Stimulated activated CD4-positive, alpha-beta T cell treated with anti-CD3 and anti-CD28 coated beads, Interleukin-2, amount 100 ng/mL, for 4 hours (primary cell): ENCODE results near the gene PPP1R26.
"Not testable (repeated sequence)": the region's sequence is repeated elsewhere in the genome, so short reads cannot be mapped to it uniquely, and the experiment has no call there.

Experiments used
- DNase-seq: peaks from one replicate; pipeline ENCODE4 v3.0.0-alpha.2; 2020; ENCODE audit warnings: low read depth

Gene PPP1R26

DNA sequence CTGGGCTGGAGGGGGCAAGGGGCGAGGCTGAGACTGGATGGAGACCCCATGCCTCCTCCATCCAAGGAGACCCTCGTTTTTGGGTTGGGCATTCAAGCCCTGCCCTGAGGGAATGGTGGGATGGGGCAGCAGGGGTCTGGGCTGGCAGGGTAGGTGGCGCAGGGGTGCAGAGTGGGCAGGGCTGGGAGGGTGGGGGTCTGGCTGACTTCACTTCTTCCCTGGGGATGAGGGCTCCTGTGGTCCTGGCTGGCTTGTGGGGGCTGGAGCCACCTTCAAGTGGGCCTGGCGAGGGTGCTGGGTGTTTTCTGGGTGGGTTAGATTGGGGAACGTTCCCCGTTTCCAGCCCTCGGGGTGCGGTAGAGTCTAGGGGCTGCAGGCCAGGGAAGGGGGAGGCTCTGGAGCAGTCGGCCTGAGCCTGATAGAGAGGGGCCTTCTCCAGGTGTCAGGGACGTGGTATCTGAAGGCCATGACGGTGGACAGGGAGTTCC lies 42.1 kb downstream of the PPP1R26 start:
- no peak for DNase-seq

DNA sequence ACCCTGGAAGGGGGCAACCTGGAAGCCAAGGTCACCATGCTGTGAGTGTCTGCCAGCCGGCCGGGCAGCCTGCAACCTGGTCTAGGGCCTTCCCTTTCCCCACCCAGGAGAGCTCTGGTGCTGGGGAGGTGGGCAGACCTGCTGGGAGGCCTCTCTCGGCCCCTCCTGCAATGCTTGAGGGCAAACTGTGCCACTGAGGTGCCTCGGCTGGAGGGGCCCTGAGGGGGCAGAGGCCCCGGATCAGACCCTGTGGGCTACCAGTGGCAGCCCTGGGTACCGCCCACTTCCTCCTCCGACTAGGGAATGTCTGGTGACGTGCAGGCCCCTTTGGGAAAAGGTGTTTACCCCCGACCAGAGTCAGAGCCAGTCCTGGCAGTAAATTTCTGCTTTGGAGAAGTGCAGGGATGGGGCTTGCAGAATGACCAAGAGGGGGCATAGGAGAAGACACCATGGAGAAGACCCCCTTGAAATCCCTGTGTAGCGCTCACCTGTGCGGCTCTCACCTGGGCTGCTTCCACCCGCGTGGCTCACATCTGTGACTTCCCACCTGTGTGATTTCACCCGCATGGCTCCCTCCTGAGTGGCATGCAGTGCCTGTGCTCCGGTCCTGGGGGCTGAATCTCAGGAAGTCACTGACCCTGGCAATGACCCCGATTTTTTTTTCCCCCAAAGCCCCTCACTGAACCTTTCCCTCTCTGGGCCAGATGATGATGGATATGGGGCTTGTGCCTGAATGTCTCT lies 42.7 kb downstream of the PPP1R26 start:
- no peak for DNase-seq

DNA sequence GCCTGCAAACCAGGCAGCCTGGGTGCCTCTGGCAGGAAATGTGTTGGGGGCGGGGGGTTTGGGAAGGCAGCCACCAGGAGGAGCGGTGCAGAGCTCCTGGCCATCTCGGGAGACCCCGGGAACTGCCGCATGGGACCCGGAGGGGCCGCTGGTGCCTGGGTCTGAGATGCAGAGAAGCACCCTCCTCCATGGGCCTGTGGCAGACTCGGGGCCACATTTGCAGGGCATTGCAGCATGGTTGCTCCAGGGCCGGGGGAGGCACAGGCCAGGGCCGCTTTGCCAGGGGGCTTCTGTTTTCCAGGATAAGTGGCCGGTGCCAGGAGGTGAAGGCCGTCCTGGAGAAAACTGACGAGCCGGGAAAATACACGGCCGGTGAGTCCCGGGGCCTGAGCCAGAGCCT lies 43.3 kb downstream of the PPP1R26 start:
- DNase-seq: no peak

DNA sequence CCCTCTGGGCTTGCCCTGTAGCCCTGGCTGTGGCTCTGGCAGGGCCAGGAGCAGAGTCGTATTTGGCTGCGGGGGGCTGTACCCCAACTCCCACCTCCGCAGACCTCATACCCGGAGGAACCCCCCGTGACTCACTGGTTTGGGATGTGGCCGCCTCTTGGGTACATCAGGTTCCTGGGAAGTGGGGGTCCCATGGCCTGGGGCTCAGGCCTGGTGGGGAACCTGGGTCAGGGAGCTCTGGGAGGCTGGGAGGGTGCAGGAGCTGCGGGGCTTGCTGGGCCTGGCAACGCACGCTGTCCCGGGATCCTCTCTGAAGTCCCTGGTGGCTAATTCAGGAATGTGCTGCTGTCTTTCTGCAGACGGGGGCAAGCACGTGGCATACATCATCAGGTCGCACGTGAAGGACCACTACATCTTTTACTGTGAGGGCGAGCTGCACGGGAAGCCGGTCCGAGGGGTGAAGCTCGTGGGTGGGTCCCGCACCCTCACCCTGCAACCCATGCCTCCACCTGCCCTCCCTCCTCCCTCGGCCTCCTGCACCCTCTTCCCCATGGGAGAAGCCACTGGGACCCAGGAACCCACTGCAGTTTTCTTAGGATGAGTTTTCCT lies 44.0 kb downstream of the PPP1R26 start:
- DNase-seq: no peak

DNA sequence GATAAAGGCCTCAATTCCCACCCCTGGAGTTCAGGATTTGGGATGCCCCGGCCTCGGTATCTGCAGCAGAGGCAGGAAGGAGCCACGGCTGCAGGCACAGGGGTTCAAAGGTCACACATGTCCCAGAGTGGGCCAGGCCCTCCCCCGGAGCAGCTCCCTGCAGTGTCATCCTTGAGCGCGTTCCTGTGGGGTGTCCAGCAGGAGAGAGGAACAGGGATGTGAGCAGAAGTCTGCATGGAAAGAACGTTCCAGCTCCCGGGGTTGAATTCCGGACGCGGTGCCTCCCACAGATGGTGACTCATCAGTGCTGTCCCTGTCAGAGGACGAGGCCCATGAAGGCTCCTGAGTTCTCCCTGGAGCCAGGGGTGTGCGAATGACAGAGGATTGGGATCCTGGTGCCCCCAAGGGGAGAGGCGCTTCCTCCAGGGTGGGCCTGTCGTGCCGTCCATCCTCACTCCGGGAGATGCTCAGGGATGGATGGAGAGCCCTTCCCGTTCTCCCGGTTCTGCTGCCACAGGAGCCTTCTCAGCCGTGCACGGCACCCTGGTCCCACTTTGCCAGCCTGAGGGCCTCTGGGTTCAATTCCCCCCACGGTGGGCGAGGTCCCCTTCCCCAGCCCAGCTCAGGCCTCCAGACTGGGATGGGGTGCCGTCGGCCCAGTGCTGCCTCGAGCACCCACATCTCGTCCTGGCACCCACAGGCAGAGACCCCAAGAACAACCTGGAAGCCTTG lies 44.7 kb downstream of the PPP1R26 start:
- no peak for DNase-seq

DNA sequence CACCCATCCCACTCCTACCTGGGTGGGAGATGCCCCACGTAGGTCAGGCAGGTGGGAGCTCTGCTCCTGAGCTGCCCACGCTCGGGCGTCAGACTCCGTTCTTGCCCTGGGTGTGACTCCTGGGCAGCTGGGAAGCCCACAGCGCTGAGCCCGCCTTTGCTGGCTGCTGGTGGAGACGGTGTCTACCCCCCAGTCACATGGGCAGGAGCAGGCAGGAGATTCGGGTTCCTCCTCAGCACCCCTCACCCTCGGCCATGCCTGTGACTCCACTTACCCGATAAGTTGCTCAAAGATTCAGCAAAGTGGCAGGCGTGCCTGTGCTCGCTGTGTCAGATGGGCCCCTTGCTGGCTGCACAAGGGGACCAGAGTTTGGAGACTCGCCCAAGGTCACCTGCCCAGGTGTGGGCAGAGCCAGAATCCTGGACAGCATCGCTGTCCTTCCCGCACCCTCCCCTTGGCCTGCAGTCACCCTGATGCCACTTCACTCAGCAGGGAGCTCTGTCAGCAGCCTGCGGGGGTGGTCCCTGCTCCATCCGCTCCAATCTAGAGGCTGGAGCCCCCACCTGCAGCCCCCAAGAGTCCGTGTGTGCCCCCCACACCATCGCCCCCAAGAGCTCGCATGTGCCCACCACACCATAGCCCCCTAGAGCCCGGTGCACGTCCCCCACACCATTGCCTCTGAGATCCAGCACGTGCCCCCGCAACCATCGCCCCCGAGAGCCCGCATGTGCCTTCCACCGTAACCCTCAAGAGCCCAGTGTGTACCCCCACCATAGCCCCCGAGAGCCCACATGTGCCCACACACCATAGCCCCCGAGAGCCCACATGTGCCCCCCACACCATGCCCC lies 45.9 kb downstream of the PPP1R26 start:
- DNase-seq: no peak

DNA sequence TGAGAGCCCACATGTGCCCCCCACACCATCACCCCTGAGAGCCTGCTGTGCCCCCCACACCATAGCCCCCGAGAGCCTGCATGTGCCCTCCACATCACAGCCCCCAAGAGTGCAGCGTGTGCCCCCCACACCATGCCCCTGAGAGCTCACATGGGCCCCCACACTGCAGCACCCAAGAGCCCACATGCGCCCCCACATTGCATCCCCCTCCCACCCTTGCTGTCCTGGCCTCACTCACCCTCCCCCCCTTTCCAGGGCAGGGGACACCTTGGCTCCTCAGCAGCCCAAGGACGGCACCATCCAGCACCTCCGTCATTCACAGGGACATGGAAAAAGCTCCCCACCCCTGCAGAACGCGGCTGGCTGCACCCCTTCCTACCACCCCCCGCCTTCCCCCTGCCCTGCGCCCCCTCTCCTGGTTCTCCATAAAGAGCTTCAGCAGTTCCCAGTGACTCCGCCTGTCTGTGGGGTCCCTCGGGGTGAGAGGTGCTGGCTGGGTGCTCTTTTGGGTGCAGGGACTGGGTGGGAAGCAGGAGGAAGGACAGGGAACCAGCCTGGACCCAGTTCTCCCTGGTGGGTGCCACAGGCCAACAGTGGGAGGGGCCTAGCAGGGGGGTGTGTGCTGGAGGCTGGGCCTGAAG lies 46.6 kb downstream of the PPP1R26 start:
- DNase-seq: no peak

DNA sequence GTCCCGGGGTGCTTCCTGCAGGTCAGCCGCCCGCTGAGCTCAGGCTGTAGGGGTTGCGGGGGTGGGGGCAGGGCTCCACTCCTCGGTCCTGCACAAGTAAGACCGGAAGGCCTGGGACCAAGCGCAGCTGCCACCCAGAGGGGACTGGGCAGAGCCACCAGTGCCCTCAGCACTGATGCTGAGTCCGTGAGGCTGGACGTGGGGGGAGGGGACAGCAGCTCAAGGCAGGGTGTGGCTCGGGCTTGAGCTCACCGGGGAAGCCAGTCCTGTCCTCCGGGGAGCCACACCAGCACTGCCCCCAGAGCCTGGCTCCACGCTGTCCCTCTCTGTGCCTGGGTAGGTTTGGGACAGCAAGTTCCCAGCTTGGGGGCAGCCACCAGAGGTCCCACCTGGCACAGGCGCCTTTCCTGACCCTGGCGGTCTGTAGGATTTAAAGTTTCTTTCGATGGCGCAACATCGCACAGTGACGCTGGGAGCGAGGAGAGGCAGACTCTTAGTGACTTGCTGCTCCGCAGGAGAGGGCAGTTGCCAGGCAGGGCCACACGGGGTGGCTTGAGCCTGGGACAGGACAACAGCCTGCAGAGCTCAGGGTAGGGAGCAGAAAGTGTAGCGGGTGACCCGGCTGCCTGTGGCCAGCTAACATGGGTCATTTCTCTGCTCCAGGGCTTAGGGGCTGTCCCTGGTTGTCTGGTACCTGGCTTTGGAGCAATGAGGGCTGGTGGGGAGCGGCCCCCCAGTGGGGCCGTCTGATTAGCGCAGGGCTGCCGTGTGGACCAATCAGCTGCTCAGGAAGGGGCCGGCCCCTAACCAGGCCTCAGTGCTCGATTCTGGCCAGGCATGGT lies 47.4 kb downstream of the PPP1R26 start:
- DNase-seq: no peak

DNA sequence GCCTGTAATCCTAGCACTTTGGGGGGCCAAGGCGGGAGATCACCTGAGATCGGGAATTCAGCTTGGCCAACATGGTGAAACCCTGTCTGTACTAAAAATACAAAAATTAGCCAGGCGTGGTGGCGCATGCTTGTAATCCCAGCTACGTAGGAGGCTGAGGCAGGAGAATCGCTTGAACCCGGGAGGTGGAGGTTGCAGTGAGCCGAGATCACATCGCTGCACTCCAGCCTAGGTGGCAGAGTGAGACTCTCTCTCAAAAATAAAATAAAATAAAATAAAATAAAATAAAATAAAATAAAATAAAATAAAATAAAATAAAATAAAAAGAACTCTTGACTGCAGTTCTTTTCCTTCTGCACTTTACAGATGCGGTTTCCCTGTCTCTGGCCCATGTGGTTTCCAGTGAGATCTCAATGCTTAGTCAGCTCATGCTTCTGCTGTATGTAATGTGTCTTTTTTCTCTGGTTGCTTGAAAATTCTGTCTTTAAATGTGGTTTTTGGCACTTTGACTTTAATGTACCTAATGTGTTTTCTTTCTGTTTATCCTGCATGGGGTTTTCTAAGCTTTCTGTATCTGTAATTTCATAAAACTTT lies 49.4 kb downstream of the PPP1R26 start:
- not testable (repeated sequence) for DNase-seq

DNA sequence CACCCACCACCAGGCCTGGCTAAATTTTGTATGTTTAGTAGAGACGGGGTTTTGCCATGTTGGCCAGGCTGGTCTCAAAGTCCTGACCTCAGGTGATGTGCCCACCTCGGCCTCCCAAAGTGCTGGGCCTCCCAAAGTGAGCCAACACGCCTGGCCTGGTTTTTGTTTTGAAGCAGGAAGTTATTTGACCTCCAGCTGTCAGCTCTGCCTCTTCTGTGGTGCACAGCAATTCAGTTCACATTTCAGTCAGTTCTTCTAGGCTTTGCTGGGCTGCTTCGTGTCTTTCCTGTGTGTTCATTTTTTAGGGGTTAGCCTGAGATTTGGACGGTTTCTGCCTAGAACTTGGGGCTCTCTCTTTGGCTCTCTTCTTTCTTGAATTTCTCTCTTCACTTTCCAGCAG lies 50.6 kb downstream of the PPP1R26 start:
- DNase-seq: no peak

DNA sequence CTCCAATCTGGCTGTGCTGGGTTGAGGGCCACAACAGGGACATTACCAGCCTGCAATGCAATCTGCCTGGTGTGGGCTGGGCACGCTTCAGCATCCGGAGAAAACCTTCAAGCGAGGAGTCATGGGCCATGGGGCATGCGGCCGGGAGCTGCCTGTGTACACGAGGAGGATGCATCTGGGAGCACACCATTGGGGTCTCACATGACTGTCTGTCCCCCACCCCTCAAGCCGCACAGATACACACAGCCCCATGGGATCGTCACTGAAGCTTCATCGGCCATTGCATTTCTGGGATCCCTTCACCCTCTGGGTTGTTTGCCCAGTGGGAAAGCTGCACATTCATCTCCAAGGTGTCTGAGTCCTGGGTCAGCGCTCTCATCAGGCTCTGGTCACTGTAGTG lies 51.5 kb downstream of the PPP1R26 start:
- DNase-seq: no peak

DNA sequence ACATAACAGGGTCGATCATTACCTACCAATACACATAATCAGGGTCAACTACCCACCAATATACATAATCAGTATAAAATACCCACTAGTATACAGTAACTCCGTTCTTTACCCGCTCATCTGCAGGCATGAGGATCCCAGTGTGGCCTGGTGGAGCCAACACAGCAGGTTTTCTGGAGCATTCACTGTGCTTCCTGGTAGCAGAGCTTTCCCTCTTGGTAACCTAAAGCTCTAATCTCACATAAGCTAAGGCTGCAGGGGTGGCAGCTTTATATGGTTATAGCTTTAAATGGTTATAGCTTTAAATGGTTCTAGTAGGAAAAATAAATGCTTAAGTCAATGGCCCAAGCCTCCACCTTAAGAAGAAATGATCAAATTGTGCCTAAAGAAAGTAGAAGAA lies 53.5 kb downstream of the PPP1R26 start:
- no peak for DNase-seq

DNA sequence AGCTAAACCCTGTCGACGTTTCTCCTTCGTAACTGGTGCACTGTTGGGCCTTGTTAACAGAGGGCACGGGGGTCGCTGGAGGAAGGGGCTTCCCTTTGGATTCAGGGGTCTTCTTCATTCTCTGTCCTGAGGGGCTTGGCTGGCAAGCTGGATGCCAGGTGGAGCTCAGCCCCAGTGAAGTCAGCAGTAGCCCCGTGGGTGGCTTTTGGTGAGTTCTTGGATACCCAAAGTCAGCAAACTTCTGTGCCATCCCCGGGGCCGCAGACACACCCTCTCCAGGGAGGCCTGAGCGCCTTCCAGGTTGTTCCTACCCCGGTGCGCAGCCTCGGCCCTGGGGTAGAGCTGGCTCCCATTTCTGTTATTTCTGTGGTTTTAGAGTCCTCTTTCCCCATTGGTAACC lies 54.1 kb downstream of the PPP1R26 start:
- no peak for DNase-seq

DNA sequence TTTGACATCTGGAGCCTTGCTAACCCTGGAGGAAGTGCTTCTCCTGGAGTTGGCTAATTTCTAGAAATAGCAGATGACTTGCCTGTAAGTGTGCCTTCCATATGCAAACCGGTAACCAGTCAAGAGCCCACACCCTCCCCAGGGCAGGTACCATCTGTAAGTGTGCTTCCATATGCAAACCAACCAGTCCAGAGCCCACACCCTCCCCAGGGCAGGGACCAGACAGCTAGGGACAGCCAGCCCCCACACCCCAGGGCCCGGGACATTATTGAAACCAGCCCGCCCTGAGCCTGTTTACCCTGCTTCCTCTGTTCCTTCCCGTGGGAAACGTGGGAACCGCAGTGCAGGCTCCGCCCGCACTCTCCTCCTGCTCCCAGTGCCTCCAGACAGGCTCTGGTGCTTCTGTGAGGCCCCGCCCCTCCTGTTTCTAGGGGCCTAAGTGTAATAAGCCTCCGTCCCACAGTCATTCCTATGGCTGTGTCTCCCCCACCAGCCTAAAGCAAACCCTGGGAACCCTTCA lies 54.7 kb downstream of the PPP1R26 start:
- DNase-seq: not testable (repeated sequence)

DNA sequence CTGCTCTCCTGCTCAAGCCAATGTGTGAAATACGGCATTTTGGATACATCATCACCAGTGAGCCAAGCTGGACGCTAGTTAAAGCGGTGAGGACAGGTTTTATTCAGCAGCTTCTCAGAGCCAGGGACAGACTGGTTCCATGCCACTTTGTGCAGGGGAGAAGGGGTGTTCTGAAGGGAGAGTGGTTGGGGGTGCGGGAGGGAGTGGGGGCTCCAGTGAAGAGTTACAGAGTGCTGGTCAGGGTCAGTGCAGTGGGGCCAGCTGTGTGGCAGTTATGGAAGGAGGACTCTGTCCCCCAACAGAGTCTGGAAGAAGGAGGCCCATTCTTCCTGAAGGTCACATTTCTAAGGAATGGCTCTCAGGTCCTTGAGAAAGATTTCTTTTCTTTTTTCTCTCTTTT lies 55.2 kb downstream of the PPP1R26 start:
- not testable (repeated sequence) for DNase-seq

DNA sequence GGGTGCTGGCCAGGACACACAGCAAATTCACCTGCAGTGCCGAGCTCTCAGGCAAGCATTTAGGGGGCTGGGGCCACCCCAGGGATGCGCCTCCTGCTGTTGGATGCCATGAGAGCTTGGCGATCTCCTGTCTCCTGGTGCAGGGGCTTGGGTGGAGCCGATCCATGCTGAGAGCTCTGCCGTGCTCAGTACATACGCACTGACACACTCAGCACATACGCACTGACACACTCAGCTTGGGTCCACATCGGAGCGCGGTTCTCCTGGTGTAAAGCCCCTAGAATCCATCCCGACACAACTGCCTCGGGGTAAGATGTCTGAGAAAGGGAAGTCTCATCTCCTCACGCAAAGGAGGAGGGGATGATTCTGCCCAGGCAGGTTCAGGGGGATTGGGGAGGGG lies 56.0 kb downstream of the PPP1R26 start:
- not testable (repeated sequence) for DNase-seq

DNA sequence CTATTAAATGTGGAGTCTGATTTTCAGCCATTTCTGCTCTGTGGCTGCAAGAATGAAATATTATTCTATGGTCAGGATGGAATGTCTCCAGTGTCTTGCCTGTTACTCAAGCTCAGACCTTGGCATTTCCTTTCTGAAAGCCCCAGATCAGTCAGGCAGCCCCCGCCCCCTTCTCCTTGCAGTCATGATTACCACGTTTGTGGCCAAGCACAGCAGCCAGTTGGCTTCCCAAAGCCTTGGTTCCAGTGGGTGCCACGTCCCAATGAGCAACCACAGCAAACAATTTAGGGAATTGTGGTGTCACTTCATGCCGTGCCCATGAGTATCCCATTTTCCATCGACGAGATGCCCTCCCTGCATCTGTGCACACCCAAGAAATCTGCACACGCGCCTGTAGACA lies 56.6 kb downstream of the PPP1R26 start:
- DNase-seq: no peak
